Nucleus accumbens (tissue), 56 donors: ENCODE data around the gene TGFBR2.

Experiments
- DNase-seq, 56 donors: peaks; one replicate each; lab custom pipeline; 2025; lab: John Stamatoyannopoulos, UW

The TGFBR2 gene

GRCh38 chr3:30606301-30607031 lies at the start of gene TGFBR2:
TGFBR2 (plus strand) TSS chr3:30606601; CDS start chr3:30606884, 283 bp downstream.
- DNase-seq: peak in 51 of 56 donors; percentile 7 to 79 (median 37)

DNA sequence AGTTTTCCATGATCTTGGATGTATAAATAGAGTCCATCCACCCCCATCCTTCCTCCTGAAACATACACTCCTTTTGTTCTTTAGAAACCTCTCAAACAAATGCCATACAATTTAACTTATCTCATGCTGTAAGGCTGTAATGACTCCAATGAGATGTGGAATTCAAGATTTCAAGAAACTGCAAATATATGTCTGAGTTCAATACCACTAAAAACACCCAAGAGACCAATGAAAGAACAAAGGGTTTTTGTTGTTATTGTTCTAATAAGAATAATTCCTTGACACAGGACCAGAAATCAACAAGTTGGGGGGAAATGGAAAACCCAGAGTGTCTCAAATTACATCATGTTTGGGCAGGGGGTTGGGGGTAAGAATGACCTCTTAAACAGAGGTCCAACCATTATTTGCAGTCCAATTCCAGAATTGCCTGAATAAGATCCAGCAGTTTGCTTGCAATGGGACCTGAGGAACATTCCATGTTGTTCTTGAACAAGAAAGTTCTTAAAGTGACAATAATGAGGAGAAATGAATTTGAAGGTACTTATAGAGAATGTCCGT lies 48.6 kb upstream of the TGFBR2 start:
- no peak for DNase-seq

DNA sequence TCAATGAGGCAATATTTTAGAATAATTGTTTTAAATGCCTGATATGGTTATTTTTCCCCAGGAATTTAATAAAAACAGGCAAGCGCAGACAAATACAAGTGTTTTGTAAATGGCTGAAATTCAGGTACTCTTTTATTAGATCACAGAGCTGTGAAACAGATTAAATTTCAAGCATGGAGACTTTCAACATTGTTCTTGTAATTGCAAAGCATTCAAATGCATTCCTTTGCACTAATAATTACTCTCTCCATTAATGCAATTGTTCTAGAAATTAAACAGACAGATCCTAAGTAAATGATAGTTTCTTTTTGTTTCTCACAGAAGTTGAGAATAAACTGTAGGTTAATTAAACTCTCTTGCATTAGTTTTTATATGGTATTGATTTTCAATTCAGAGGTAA lies 42.4 kb upstream of the TGFBR2 start:
- no peak for DNase-seq

GRCh38 chr3:30567139-30567753 lies 39.2 kb upstream of the TGFBR2 start:
- no peak for DNase-seq

GRCh38 chr3:30576946-30577345 lies 29.5 kb upstream of the TGFBR2 start:
- no peak for DNase-seq

GRCh38 chr3:30577788-30578187 lies 28.6 kb upstream of the TGFBR2 start:
- DNase-seq: no peak

- peak in 4 of 56 donors; percentile 1 to 4 (median 4) for DNase-seq
Observed at GRCh38 chr3:30578479-30578878, 27.9 kb upstream of the TGFBR2 start.

DNA sequence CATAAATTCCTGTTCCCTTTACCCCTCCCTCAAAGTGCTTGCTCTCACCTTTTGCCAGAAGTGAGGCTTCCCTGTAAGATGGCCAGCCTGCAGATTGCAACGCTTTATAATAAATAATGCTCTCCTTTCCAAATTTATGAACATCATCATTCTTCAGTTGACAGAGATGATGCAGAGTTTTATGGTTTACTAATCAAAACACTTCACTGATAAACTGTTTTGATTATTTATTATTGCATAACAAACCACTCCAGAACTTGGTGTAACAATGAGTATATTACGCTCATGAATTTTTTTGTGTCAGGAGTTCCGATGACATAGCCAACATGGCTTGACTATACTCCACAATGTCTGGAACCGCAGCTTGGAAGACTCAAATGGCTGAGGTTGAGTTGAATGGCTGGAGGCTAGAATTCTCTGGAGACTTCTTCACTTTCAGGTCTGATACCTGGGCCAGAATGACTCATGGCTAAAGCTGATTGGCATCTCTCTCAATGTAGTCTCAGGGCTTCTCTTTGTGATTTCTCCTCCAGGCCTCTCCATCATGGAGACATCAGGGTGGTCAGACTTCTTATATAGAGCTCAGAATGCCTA lies 27.3 kb upstream of the TGFBR2 start:
- DNase-seq: no peak

DNA sequence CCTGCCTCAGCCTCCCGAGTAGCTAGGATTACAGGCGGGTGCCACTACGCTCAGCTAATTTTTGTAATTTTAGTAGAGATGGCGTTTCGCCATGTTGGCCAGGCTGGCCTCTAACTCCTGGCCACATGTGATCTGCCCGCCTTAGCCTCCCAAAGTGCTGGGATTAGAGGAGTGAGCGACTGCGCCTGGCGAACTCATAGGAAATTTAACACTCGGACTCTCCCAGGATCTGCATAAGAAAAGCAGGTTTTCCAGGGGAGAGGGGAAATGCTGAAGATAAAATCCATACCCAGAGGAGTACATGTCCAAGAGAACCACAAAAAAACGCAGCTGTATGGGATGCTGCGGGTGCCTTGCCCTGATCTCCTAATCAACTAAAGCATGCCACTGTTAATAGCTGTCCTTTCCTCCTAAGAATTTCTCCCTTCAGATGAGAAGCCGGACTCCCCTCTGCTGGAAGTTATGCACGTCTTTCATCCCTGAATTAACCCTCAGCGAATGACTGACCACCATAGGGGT lies 25.3 kb upstream of the TGFBR2 start:
- DNase-seq: no peak

DNA sequence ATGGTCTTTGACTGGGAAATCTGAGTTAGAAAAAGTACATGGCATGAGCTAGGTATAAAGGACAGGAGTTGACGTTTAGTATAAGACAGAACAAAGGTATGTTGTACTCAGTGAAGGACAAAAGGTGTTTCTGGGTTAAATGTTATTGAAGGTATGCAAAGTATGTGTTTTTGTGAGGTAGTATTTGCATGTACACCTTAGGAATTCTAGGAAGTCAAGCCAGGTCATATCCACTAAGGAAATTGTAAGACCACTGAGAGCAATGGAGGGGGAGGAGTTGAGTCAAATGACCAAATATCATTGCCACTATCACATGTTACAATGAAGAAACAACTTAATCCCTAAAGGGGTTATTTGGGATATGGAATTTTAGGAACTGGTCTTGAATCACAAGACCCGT lies 24.4 kb upstream of the TGFBR2 start:
- no peak for DNase-seq

GRCh38 chr3:30583973-30584372 lies 22.4 kb upstream of the TGFBR2 start:
- DNase-seq: no peak

GRCh38 chr3:30585654-30586053 lies 20.7 kb upstream of the TGFBR2 start:
- no peak for DNase-seq

GRCh38 chr3:30586096-30586805 lies 20.1 kb upstream of the TGFBR2 start:
- DNase-seq: no peak

- no peak for DNase-seq
Observed at GRCh38 chr3:30586806-30587486, 19.5 kb upstream of the TGFBR2 start.

GRCh38 chr3:30587904-30588303 lies 18.5 kb upstream of the TGFBR2 start:
- no peak for DNase-seq

- DNase-seq: no peak
Observed at GRCh38 chr3:30596152-30596551, 10.2 kb upstream of the TGFBR2 start.

DNA sequence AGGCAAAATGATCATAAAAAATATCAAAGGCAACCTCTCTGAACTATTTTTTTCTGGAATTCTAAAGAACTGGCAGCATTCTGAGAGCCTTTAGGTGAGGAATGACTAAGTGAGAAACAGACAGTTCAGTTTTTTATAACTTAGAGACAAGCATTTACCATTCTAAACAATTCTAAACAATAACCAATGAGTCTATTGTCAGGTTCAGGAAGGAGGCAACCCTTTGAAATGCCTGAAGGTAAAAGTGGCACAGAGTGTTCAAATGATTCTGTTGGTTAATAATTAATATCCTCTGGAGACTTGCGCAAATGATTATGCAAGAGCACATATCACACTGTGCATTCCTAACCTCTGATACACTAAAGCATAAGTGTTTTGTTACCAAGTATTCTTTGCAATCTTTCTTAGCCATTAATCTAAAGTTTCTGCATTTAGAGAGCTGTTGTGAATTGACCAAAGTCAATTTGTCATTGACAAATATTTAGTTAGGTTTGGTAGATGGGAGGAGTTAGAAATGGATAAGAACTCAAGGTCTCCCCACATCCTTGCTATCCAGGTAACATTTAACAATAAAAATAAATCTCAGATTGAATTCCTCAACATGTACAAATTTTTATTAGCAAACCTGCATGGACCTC lies 9.2 kb upstream of the TGFBR2 start:
- DNase-seq: no peak

GRCh38 chr3:30597769-30598134 lies 8.6 kb upstream of the TGFBR2 start:
- DNase-seq: no peak

- DNase-seq: no peak
Observed at GRCh38 chr3:30598668-30599545, 7.5 kb upstream of the TGFBR2 start.
